GM19238 (cell line): ENCODE results near the gene PHAF1.

Source experiments
- DNase-seq: peaks from one replicate; pipeline ENCODE4 v3.0.0; 2011; ENCODE audit warnings: low spot score; ENCODE audit not compliant: insufficient read length

Gene PHAF1

DNA sequence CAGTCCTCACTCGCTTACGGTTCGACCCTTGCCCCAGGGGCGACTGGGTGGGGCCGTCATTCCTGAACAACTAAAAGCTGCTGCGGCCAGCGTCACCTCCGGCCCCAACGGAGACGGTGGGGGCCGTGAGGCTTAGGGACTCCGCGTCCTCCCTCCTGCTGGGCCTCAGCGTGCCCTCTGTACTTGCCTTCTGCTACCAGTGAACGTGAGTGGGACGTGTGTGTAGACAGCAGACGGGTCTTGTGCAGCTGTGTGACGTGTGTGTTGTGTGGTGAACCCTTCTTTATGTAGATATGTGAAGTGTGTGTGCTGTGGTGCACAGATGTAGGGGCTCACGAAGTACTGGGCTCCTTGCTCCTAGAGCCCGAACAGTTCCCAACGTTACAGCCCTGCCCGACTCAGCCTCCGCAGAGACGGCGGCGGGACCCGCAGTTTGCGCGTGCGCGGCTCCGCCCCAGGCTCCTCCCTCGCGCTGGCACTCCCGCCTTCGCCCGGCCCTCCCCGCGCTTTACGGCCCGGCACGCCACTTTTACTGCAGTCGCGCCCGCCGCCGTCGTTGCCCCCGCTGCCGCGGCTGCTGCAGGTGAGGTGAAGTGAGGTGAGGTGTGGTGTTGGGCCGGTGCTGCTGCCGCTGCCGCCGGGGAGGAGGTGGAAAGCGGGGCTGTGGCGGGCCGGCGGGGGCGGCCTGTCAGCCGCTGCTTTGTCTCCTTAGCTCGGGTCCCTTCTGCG, at the start of gene PHAF1:
TSS of gene PHAF1 (plus strand) at position 535 of the 729 bp plus-strand sequence. CDS start 235 bp downstream, outside the sequence.
- peak; percentile 92 for DNase-seq

- DNase-seq = no peak
Observed at GRCh38 chr16:67063008-67063407, 46.7 kb upstream of the PHAF1 start.

DNA sequence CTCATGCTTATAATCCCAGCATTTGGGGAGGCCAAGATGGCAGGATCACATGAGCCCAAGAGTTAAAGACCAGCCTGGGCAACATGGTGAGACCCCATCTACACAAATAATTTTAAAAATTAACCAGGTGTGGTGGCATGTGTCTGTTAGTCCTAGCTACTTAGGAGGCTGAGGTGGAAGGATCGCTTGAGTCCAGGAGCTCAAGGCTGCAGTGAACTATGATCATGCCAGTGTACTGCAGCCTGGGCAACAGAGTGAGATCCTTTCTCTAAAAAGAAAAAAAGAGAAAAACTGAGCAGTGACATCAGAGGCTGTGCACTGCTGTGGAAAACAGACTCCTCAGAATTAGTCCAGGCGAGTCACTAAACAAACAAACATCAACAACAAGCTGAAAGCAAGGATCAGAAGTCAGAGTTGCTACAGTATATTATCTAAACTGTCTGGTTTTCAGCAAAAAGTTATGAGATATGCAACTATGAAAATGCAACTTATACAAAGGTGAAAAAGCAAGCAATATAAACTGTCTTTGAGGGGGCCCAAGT, 41.5 kb upstream of the PHAF1 start:
- DNase-seq = no peak

- DNase-seq = no peak
Observed at GRCh38 chr16:67071476-67072048, 38.2 kb upstream of the PHAF1 start.

DNA sequence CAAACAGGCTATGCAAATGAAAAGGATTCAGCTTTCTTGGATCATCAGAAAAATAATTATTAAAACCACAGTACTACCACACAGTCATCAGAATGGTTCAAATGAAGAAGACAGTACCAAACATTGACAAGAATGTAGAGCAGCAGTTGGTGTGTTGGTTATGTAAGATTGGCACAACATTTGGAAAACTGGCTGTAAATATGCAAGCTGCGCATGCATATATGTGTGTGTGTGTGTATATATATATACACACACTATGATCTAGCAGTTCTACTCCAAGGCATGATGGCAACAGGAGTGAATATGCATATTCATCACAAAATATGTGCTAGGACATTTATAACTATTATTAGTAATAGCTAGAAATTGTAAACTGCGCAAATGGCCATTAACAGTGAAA, 34.4 kb upstream of the PHAF1 start:
- no peak for DNase-seq

DNA sequence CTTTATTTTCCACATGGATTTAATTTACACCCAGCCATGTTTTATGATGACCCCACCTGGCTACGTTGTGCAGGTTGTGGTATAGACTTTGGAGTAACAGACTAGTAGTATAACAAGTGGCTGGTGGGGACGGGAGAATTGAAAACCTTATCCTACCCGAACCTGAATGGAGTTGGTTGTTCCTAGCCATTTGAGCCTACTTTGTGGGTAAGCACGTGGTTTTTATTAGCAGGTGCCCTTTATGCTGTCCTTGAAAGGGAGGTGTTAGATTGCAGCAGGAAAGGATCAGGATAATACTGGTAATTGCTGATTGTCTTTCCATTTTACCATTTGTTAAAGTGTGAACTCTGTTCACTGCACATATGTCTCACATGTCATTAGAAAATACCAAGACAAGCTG, 31.9 kb upstream of the PHAF1 start:
- DNase-seq = no peak

- no peak for DNase-seq
Observed at GRCh38 chr16:67082100-67082499, 27.6 kb upstream of the PHAF1 start.

GRCh38 chr16:67082891-67083290, 26.9 kb upstream of the PHAF1 start:
- DNase-seq = no peak

GRCh38 chr16:67084345-67085028, 25.3 kb upstream of the PHAF1 start:
- DNase-seq = no peak

DNA sequence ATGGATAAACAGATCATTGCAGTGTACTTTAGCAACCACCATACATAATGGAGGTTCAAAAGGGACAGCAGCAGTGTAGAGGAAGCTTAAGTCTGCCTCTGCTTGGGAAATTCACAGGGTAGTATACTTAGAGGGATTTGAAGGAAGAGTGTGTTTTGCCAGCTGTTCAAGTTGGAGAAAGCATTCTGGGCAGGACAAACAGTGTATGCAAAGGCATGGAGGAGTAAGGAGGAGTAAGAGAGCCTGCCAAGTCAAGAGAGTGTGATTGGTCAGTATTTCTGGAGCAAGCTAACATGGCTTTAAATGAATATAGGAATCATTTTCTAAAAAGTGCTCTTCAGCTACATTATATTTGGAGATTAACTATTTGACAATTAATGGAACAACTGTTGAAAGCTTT, 22.9 kb upstream of the PHAF1 start:
- no peak for DNase-seq

- no peak for DNase-seq
Observed at GRCh38 chr16:67087291-67087690, 22.4 kb upstream of the PHAF1 start.

- no peak for DNase-seq
Observed at GRCh38 chr16:67087803-67088202, 21.9 kb upstream of the PHAF1 start.

DNA sequence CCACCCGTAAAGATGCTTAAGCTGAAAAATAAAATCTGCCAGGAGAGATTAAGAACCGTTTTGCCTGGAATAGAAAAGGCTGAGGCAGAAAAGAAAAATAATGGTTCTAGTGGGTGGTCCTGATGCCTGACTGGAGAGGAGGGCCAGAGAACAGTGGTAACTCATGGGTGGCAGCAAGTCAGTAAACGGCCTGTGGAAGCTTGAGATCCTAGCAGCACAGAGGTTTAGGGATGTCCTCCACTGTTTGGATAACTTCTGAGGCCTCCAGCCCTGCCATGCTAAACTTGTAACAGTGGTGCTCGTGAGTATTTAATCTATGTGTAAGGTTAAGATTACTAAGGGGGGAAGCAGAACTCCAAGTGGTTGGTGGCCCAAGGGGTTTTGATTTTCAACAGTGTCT, 21.2 kb upstream of the PHAF1 start:
- no peak for DNase-seq

DNA sequence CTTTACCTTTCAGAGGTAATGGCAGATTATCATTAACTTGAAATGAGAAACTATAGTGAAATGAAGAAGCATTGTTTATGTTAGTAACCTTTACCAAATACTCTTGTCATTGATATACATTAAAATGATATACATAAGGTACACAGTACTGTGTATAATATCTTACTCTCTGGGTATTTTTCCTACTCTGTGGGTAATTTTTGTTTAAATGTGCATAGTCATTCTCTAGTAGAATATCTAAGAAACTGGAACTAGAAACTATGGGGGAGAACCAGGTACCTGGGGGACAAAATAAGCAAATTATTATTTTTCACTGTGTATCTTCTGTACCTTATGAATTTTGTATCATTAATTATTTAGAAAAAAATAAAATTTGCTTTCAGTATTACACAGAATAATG, 20.6 kb upstream of the PHAF1 start:
- DNase-seq = no peak

DNA sequence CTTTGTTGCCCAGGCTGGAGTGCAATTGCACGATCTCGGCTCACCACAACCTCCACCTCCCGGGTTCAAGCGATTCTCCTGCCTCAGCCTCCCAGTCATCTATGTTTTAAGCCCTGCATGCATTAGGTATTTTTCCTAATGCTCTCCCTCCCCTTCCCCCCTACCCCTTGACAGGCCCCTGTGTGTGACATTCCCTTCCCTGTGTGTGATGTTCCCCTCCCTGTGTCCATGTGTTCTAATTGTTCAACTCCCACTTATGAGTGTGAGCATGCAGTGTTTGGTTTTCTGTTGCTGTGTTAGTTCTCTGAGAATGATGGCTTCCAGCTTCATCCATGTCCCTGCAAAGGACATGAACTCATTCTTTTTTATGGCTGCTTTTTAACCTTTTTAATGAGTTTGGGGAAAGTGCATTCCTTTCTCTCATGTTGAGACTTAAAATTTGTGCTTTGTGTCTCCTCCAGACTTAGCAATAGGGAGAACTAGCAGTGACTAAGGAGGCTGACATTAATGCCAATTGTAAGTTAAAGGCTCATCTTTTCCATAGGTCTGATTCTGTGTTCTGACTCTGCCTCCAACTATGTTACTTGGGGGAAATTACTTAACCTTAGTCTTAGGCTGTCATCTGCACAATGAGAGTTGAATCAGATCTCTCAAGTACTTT, 17.7 kb upstream of the PHAF1 start:
- no peak for DNase-seq

- no peak for DNase-seq
Observed at GRCh38 chr16:67093098-67093726, 16.5 kb upstream of the PHAF1 start.

DNA sequence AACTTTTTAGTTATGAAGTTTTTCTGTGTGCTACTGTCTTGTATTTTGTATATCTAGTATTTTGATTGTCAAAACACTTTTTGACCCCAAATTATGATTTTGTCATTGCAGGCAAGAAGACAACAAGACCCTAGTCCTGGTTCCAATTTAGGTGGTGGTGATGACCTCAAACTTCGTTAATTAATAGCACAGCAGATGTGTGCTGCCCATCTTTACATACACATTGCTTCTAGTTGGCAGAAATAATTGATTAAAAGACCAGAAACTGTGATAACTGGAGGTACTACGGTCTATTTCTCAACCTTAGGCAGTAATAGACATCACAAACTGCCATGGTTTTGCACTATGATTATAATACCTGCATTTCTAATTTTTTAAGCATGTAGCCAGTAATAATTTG, 11.1 kb upstream of the PHAF1 start:
- DNase-seq = no peak

DNA sequence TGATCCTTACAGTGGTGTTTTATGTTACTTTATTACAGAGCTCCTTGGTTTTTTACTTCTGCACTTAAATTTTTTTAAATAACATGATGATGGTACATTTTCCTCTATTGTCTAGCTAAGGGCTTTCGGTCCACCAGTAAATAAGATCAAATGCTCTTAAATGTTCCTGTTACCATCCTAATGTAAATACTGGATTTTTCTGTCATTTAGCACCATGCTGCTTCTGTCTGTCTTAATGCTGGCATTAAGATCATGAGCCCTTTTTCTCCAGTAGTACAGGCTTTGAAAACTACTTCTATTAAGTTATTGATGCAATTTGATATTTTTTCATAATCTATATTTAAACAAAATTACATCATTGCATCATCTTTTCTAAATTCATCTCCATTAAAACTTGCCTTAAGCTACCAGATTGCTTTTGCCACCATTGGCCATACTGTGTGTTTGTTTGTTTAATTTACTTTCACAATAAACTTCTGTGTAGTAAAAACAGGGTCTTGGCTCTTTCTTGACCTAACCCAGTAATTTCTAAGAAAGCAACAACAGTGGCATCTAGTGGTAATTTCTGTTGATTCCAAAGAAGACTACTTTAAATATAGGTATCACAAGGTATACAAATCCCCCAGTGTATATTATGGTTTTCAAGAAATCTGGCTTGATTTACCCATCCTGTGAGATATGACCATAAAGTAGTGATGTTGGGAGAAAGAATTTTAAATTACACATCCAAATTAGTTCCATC, 9.0 kb upstream of the PHAF1 start:
- no peak for DNase-seq

DNA sequence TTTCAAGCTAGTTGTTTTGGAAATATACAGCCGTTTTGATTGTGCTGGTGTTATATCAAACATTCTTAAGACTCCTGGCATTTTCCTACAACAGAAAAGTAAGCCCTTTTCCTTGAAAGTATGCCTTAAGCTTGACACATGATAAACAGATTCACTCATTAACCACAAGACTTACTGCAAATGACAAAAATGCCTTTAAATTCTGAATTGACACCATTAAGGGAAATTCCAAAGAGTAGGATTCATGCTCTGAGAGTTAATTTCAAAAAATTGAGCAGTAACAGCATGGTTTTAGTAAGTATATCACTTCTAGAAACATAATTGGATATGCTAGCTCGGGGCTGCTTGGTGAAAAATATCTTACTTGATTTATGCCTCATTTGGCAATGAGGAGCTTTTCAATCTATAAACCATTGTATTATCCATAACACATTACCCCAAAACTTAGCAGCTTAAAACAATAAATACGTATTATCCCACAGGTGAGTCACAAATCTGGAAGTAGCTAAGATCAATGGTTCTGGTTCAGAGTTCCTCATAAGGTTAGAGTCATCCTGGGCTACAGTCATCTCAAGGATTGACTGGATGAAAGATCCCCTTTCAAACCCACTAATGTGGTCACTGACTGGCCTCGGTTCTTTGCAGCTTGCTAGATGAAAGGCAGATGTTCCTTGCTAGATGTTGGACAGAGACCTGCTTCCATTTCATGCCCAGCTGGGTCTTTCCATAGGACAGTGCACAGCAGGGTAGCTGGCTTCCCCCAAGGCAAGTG, 8.2 kb upstream of the PHAF1 start:
- no peak for DNase-seq

DNA sequence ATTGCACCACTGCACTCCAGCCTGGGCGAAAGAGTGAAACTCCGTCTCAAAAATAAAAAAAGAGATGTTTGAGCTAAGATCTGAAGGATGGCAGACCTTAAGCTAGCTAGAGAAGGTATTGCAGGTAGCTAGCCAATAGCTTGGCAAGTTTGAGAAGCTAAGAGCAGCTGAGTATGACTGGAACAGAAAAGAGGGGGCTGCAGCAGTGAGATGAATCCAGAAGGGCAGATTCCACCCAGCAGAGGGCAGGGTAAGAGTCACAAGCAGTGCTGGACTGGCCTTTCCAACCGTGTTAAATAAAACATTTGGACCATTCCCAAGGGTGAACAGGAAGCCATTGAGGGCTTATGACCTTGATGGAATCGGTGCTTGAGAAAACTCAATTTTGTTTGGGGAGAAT, 5.7 kb upstream of the PHAF1 start:
- DNase-seq = no peak
